Neuron (in vitro differentiated cells): ENCODE data around the gene ZDHHC14.
"Not testable (repeated sequence)": the region's sequence is repeated elsewhere in the genome, so short reads cannot be mapped to it uniquely, and the experiment has no call there.

ENCODE experiments used
- H2AFZ ChIP-seq: one replicate; pipeline ENCODE4 v1.6.1; 2013; ENCODE audit warnings: low read depth, mild to moderate bottlenecking, inconsistent platforms, low read length, moderate library complexity
- H3K27me3 ChIP-seq: one replicate; pipeline ENCODE4 v1.6.1; 2013; ENCODE audit warnings: low read length; ENCODE audit not compliant: insufficient read depth
- H3K36me3 ChIP-seq: one replicate; pipeline ENCODE4 v1.6.1; 2013; ENCODE audit warnings: low read length; ENCODE audit not compliant: insufficient read depth
- H3K4me1 ChIP-seq: one replicate; pipeline ENCODE4 v1.6.1; 2013; ENCODE audit warnings: low read length; ENCODE audit not compliant: insufficient read depth
- H3K4me3 ChIP-seq: 2 replicates; pipeline ENCODE4 v1.5.1; 2013; ENCODE audit warnings: mild to moderate bottlenecking, low read length, moderate library complexity
- H3K9me3 ChIP-seq: one replicate; pipeline ENCODE4 v1.6.1; 2013; ENCODE audit warnings: low read length

ZDHHC14 gene

GRCh38 chr6:157368359-157369049 lies 12.5 kb upstream of the ZDHHC14 start:
- H3K4me3 ChIP-seq: no peak overlapping the region
- no peak overlapping the region for H2AFZ ChIP-seq
- H3K4me1 ChIP-seq: peaks cover 5% of the 10 kb centered on the region
- peaks cover 4% of the 10 kb centered on the region for H3K27me3 ChIP-seq
- no peaks in the 10 kb centered on the region for H3K9me3 ChIP-seq
- H3K36me3 ChIP-seq: no peaks in the 10 kb centered on the region

GRCh38 chr6:157370755-157371154 lies 10.2 kb upstream of the ZDHHC14 start:
- Histone ChIP-seq H3K36me3 (no peaks in the 10 kb centered on the region), H3K27me3 (peaks cover 4% of the 10 kb centered on the region), H3K4me1 (peaks cover 11% of the 10 kb centered on the region), H3K9me3 (no peaks in the 10 kb centered on the region), H2AFZ (no peak overlapping the region), H3K4me3 (no peak overlapping the region)

- Histone ChIP-seq H3K36me3 (no peaks in the 10 kb centered on the region), H2AFZ (no peak overlapping the region), H3K4me3 (no peak overlapping the region), H3K9me3 (no peaks in the 10 kb centered on the region), H3K27me3 (no peaks in the 10 kb centered on the region), H3K4me1 (peaks cover 11% of the 10 kb centered on the region)
Measured at GRCh38 chr6:157372501-157373280, 8.3 kb upstream of the ZDHHC14 start.

GRCh38 chr6:157374889-157375443 lies 6.0 kb upstream of the ZDHHC14 start:
- no peaks in the 10 kb centered on the region for H3K36me3 ChIP-seq
- H2AFZ ChIP-seq: no peak overlapping the region
- H3K4me3 ChIP-seq: no peak overlapping the region
- H3K27me3 ChIP-seq: no peaks in the 10 kb centered on the region
- H3K4me1 ChIP-seq: peaks cover 6% of the 10 kb centered on the region
- no peaks in the 10 kb centered on the region for H3K9me3 ChIP-seq

GRCh38 chr6:157376241-157376640 lies 4.7 kb upstream of the ZDHHC14 start:
- Histone ChIP-seq H3K4me1 (peaks cover 6% of the 10 kb centered on the region), H2AFZ (no peak overlapping the region), H3K36me3 (no peaks in the 10 kb centered on the region), H3K9me3 (no peaks in the 10 kb centered on the region), H3K27me3 (no peaks in the 10 kb centered on the region), H3K4me3 (no peak overlapping the region)

- Histone ChIP-seq H3K4me1 (peaks cover 6% of the 10 kb centered on the region), H3K27me3 (no peaks in the 10 kb centered on the region), H3K9me3 (no peaks in the 10 kb centered on the region), H3K36me3 (no peaks in the 10 kb centered on the region), H2AFZ (no peak overlapping the region), H3K4me3 (no peak overlapping the region)
Measured at GRCh38 chr6:157376706-157377230, 4.2 kb upstream of the ZDHHC14 start.

GRCh38 chr6:157379656-157380457 lies 1.1 kb upstream of the ZDHHC14 start:
- Histone ChIP-seq H3K9me3 (no peaks in the 10 kb centered on the region), H2AFZ (peak overlapping the region; percentile 99), H3K4me3 (peak overlapping the region; percentile 89), H3K36me3 (no peaks in the 10 kb centered on the region), H3K27me3 (no peaks in the 10 kb centered on the region), H3K4me1 (peaks cover 11% of the 10 kb centered on the region)

- Histone ChIP-seq H3K4me1 (peaks cover 7% of the 10 kb centered on the region), H2AFZ (peak overlapping the region; percentile 99)
Measured at GRCh38 chr6:157380458-157380778, 572 bp upstream of the ZDHHC14 start.

GRCh38 chr6:157381631-157382621 lies 936 bp downstream of the ZDHHC14 start:
- H3K4me3 ChIP-seq: peak overlapping the region; percentile 89
- H3K4me1 ChIP-seq: peaks cover 7% of the 10 kb centered on the region
- no peaks in the 10 kb centered on the region for H3K27me3 ChIP-seq
- no peaks in the 10 kb centered on the region for H3K36me3 ChIP-seq
- H2AFZ ChIP-seq: peak overlapping the region; percentile 46
- no peaks in the 10 kb centered on the region for H3K9me3 ChIP-seq

More at GRCh38 chr6:157380458-157380778, 572 bp upstream of the ZDHHC14 start:
- Histone ChIP-seq H3K27me3 (no peaks in the 10 kb centered on the region), H3K9me3 (no peaks in the 10 kb centered on the region), H3K36me3 (no peaks in the 10 kb centered on the region), H3K4me3 (peak overlapping the region; percentile 89)

- Histone ChIP-seq H3K36me3 (no peaks in the 10 kb centered on the region), H3K4me1 (peaks cover 7% of the 10 kb centered on the region), H3K4me3 (peak overlapping the region; percentile 89), H3K27me3 (no peaks in the 10 kb centered on the region), H2AFZ (no peak overlapping the region), H3K9me3 (no peaks in the 10 kb centered on the region)
Measured at GRCh38 chr6:157382821-157383220, 1.8 kb downstream of the ZDHHC14 start.

- Histone ChIP-seq H2AFZ (no peak overlapping the region), H3K4me1 (peaks cover 7% of the 10 kb centered on the region), H3K4me3 (no peak overlapping the region), H3K9me3 (no peaks in the 10 kb centered on the region), H3K27me3 (no peaks in the 10 kb centered on the region), H3K36me3 (no peaks in the 10 kb centered on the region)
Measured at GRCh38 chr6:157383471-157383870, 2.5 kb downstream of the ZDHHC14 start.

GRCh38 chr6:157384962-157385361 lies 4.0 kb downstream of the ZDHHC14 start:
- not testable (repeated sequence) for H3K36me3 ChIP-seq, H3K4me1 ChIP-seq, H3K4me3 ChIP-seq, H3K9me3 ChIP-seq, H2AFZ ChIP-seq, H3K27me3 ChIP-seq
